Measurements from ENCODE around the gene PKHD1. TPM values are rescaled to one million over a fixed set of nuclear protein-coding genes. Genes with fewer than 3 reads are reported as not detected.

Gene PKHD1
- total and polyA plus RNA-seq, 2 of the 8 experiments (the other 6 are each of a cell fraction or from before 2014, with no cell fraction given): 0.06 to 0.09 TPM

- H3K79me1 ChIP-seq (ENCODE audit: low read depth, low read length): no peaks in the 10 kb centered on the region
- no peak overlapping the region for H3K4ac ChIP-seq (replicated peaks; ENCODE audit: insufficient read length, low read depth, low read length)
- no peak overlapping the region for H2BK5ac ChIP-seq (ENCODE audit: low read depth, low read length)
- no peak overlapping the region for H3K4me3 ChIP-seq (ENCODE audit: extremely low read depth in 1 of 4, insufficient read depth in 2 of 4, low read depth in 3 of 4, low read length in 4 of 4)
- TF ChIP-seq RFX5 (IDR thresholded peaks at IDR 0.05; ENCODE audit: borderline replicate concordance, low read depth, low read length) (no peak), GTF2F1 (IDR thresholded peaks at IDR 0.05; ENCODE audit: borderline replicate concordance, low read depth, low read length) (no peak), ATF3 (IDR thresholded peaks at IDR 0.05; ENCODE audit: insufficient read depth, low read depth, low read length) (no peak)
- no peak overlapping the region for H3K56ac ChIP-seq (replicated peaks; ENCODE audit: insufficient read length, low read depth, low read length)
- H3K79me2 ChIP-seq (ENCODE audit: control insufficient read depth in 1 of 2, insufficient read depth in 2 of 2, low read length in 2 of 2): no peaks in the 10 kb centered on the region
- no peak overlapping the region for H2BK120ac ChIP-seq (replicated peaks; ENCODE audit: low read depth, low read length)
- peaks cover 0 to 2% (median 0%) of the 10 kb centered on the region in 4 experiments; a peak in 1 of 7 replicates for H3K4me1 ChIP-seq (replicated peaks in 1 of 4; ENCODE audit: control insufficient read depth in 3 of 4, insufficient read depth in 4 of 4, low read length in 3 of 4)
- DNase-seq (ENCODE audit: low read depth in 1 of 2, low spot score in 2 of 2) (no peak), FAIRE-seq (no peak)
- H3K14ac ChIP-seq (ENCODE audit: insufficient read length): no peak overlapping the region
- H3K27ac ChIP-seq (ENCODE audit: low read depth, low read length): no peak overlapping the region
- H3K27me3 ChIP-seq (replicated peaks in 1 of 4; ENCODE audit: control insufficient read depth in 3 of 4, extremely low read depth in 1 of 4, insufficient read depth in 3 of 4, low read length in 3 of 4): no peaks in the 10 kb centered on the region
- ChIA-PET POLR2A (ENCODE audit: partially characterized antibody) (no interaction called here), CTCF (ENCODE audit: partially characterized antibody) (no interaction called here)
- no peak overlapping the region for H2BK15ac ChIP-seq (ENCODE audit: low read length)
- H2AK5ac ChIP-seq (ENCODE audit: low read depth, low read length): no peak overlapping the region
- 93% methylated on average over 1 of the region's 1 CpG; no CpG with 5 or more reads in 1 of the 2 experiments for WGBS, 2 experiments (ENCODE audit: extremely low coverage in 1 of 2, insufficient coverage in 1 of 2, insufficient read length in 1 of 2, insufficient replicate concordance in 2 of 2, low coverage in 1 of 2, low lambda C conversion rate in 2 of 2, missing lambda C conversion rate in 1 of 2)
- no peak overlapping the region for H3K4me2 ChIP-seq (ENCODE audit: insufficient read depth in 1 of 2, low read depth in 2 of 2, low read length in 2 of 2)
- no peaks in the 10 kb centered on the region for H3K36me3 ChIP-seq (ENCODE audit: control insufficient read depth in 2 of 4, insufficient read depth in 4 of 4, low read length in 3 of 4)
- no peak overlapping the region for H2BK20ac ChIP-seq (ENCODE audit: low read length)
- no peak overlapping the region for H3K9ac ChIP-seq (replicated peaks in 1 of 4; ENCODE audit: extremely low read depth in 1 of 4, low read depth in 3 of 4, low read length in 3 of 4)
- H2BK12ac ChIP-seq (ENCODE audit: low read depth, low read length): no peak overlapping the region
- H4K8ac ChIP-seq (ENCODE audit: extremely low read depth, insufficient read depth, low read length): no peak overlapping the region
- no peak overlapping the region for H4K5ac ChIP-seq (ENCODE audit: insufficient read length, low read depth, low read length)
- no peak overlapping the region for H3K23ac ChIP-seq (ENCODE audit: insufficient read length)
- H3K18ac ChIP-seq (ENCODE audit: extremely low read depth, low read length): no peak overlapping the region
- H4K91ac ChIP-seq (replicated peaks; ENCODE audit: insufficient read length, low read length): no peak overlapping the region
- no peaks in the 10 kb centered on the region for H4K20me1 ChIP-seq (replicated peaks in 1 of 2; ENCODE audit: control insufficient read depth in 1 of 2, insufficient read depth in 2 of 2, low read length in 2 of 2)
- no peaks in the 10 kb centered on the region; the same call in 1 of the 2 replicates for H3K23me2 ChIP-seq (ENCODE audit: low read depth, low read length)
- H3K9me3 ChIP-seq (ENCODE audit: insufficient read depth in 2 of 2, low read depth in 1 of 2, low read length in 1 of 2): no peaks in the 10 kb centered on the region
- no peak overlapping the region for H2AFZ ChIP-seq (ENCODE audit: low read length)
Observed at GRCh38 chr6:51989789-51990188, 97.6 kb downstream of the PKHD1 start.

All from H1 (cell line).